Inferior parietal cortex (tissue), 1 donor: ENCODE results near the gene TLCD3B.
A peak's percentile ranks its signal among the peaks of the same experiment; 100 is the strongest.
"Not testable (repeated sequence)": the region's sequence is repeated elsewhere in the genome, so short reads cannot be mapped to it uniquely, and the experiment has no call there.

Source experiments
- DNase-seq: peaks from one replicate; pipeline ENCODE4 v3.0.0-alpha.2; 2016; ENCODE audit errors: extremely low spot score

The TLCD3B gene

GRCh38 chr16:30025574-30025973, 5.5 kb downstream of the TLCD3B start:
- no peak for DNase-seq

- no peak for DNase-seq
These were observed 5.9 kb downstream of the TLCD3B start for GRCh38 chr16:30025156-30025555.

- no peak for DNase-seq
These were observed 6.6 kb downstream of the TLCD3B start for GRCh38 chr16:30024451-30024850.

- DNase-seq: no peak
These were observed 7.5 kb downstream of the TLCD3B start for GRCh38 chr16:30023586-30023985.

GRCh38 chr16:30022887-30023286, 8.2 kb downstream of the TLCD3B start, which contains the start of gene C16orf92:
Gene C16orf92 (plus strand): TSS chr16:30023198. CDS start chr16:30023341, 143 bp downstream.
- no peak for DNase-seq

GRCh38 chr16:30018731-30019158, 12.3 kb downstream of the TLCD3B start:
- peak; percentile 33 for DNase-seq

- not testable (repeated sequence) for DNase-seq
These were observed 13.1 kb downstream of the TLCD3B start for GRCh38 chr16:30017937-30018336.

- no peak for DNase-seq
These were observed 13.8 kb downstream of the TLCD3B start for GRCh38 chr16:30017277-30017656.

- no peak for DNase-seq
These were observed 14.4 kb downstream of the TLCD3B start for GRCh38 chr16:30016555-30017276.

GRCh38 chr16:30015450-30015849, 15.6 kb downstream of the TLCD3B start:
- DNase-seq: not testable (repeated sequence)

- DNase-seq: not testable (repeated sequence)
These were observed 18.5 kb downstream of the TLCD3B start for GRCh38 chr16:30012598-30012997.

GRCh38 chr16:30011714-30012504, 19.2 kb downstream of the TLCD3B start:
- DNase-seq: no peak

GRCh38 chr16:30010844-30011713, 20.0 kb downstream of the TLCD3B start, which contains the start of gene DOC2A:
Gene DOC2A (minus strand): TSS chr16:30011027. CDS start chr16:30010222, 805 bp downstream.
- DNase-seq: no peak

GRCh38 chr16:30009990-30010843, 20.9 kb downstream of the TLCD3B start:
- DNase-seq: no peak

GRCh38 chr16:30009085-30009862, 21.8 kb downstream of the TLCD3B start:
- no peak for DNase-seq

GRCh38 chr16:30007378-30007895, 23.6 kb downstream of the TLCD3B start:
- no peak for DNase-seq

- DNase-seq: no peak
These were observed 24.3 kb downstream of the TLCD3B start for GRCh38 chr16:30006659-30007377.

- no peak for DNase-seq
These were observed 25.0 kb downstream of the TLCD3B start for GRCh38 chr16:30006095-30006473.
